Neutrophil (primary cell): ENCODE results near the gene CCDC170.

ENCODE experiments used
- H3K27ac ChIP-seq: fragments of 200-600 bp; sonication (generic); 2 replicates; pipeline ENCODE4 v1.5.1; 2016; ENCODE audit warnings: mild to moderate bottlenecking, moderate library complexity
- H3K27me3 ChIP-seq: fragments of 200-600 bp; sonication (generic); 2 replicates; pipeline ENCODE4 v1.6.0; 2016; ENCODE audit warnings: mild to moderate bottlenecking
- H3K36me3 ChIP-seq: fragments of 200-600 bp; sonication (generic); 2 replicates; pipeline ENCODE4 v1.5.1; 2017
- H3K4me1 ChIP-seq, 2 experiments: fragments of 200-600 bp in 1 of 2; sonication (generic) in 1 of 2; 1 replicate in 1 of 2; 2 replicates in 1 of 2; pipeline versions ENCODE4 v1.5.1 to v1.6.1; 2013 to 2016; ENCODE audit warnings: low read depth in 1 of 2, low read length in 1 of 2, mild to moderate bottlenecking in 1 of 2, moderate library complexity in 1 of 2; ENCODE audit not compliant: control insufficient read depth in 1 of 2, insufficient read depth in 1 of 2
- H3K4me3 ChIP-seq, 2 experiments: fragments of 200-600 bp in 1 of 2; sonication (generic) in 1 of 2; 1 replicate in 1 of 2; 2 replicates in 1 of 2; pipeline ENCODE4 v1.5.1; 2013 to 2016; ENCODE audit warnings: low read depth in 1 of 2, low read length in 1 of 2, mild to moderate bottlenecking in 1 of 2, moderate library complexity in 1 of 2
- H3K9me3 ChIP-seq: fragments of 200-600 bp; sonication (generic); 2 replicates; pipeline ENCODE4 v1.5.1; 2016
- TF ChIP-seq, protein P1 (sequence below): fragments of 200-600 bp; sonication (generic); IDR thresholded peaks from 2 replicates; pipeline ENCODE4 v1.5.1; 2016; ENCODE audit warnings: antibody characterized with exemption

The CCDC170 gene

DNA sequence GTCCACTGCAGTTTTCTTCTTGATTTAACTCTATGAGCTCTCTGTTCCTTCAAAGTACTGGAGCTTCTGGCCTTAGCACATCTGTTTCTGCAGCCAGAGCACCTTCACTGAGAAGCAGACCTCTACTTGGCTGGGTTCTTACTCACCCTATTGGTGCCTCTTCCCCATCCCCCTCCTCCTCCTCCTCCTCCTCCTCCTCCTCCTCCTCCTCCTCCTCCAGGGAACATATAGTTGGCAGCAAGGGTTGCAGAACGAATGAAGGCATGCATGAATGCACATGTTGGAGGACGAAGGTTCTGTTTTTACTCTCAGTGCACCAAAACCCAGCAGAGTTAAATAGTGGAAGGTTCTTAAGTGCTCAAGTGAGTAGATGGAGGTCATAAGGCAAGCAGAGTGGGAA, 172.7 kb downstream of the CCDC170 start:
- Histone ChIP-seq H3K27ac (no peak overlapping the region), H3K4me3 (no peak overlapping the region), H3K4me1 (no peaks in the 10 kb centered on the region), H3K9me3 (no peaks in the 10 kb centered on the region), H3K36me3 (no peaks in the 10 kb centered on the region), H3K27me3 (no peaks in the 10 kb centered on the region)
- TF ChIP-seq, protein P1, sequence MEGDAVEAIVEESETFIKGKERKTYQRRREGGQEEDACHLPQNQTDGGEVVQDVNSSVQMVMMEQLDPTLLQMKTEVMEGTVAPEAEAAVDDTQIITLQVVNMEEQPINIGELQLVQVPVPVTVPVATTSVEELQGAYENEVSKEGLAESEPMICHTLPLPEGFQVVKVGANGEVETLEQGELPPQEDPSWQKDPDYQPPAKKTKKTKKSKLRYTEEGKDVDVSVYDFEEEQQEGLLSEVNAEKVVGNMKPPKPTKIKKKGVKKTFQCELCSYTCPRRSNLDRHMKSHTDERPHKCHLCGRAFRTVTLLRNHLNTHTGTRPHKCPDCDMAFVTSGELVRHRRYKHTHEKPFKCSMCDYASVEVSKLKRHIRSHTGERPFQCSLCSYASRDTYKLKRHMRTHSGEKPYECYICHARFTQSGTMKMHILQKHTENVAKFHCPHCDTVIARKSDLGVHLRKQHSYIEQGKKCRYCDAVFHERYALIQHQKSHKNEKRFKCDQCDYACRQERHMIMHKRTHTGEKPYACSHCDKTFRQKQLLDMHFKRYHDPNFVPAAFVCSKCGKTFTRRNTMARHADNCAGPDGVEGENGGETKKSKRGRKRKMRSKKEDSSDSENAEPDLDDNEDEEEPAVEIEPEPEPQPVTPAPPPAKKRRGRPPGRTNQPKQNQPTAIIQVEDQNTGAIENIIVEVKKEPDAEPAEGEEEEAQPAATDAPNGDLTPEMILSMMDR = no peak

DNA sequence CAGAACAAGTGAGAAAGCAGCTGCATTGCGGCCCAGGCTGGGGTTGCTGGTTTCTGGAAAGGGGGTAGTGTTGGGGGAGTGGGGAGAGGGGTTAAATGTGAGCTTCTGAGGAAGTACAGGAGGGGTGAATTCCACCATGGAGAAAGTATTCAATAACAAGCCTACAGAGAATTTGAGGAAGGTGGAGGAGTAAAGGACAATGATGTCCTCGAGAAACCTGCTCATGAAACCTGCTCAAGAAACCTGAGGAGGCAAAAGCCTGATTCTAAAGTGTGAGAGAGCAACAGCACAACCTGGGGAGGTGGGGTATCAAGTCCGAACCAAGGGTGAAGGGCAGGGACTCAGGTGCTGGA, 175.4 kb downstream of the CCDC170 start:
- Histone ChIP-seq H3K4me3 (no peak overlapping the region), H3K27me3 (no peaks in the 10 kb centered on the region), H3K4me1 (no peaks in the 10 kb centered on the region), H3K36me3 (no peaks in the 10 kb centered on the region), H3K27ac (no peak overlapping the region), H3K9me3 (no peaks in the 10 kb centered on the region)
- TF ChIP-seq, protein P1 = no peak

DNA sequence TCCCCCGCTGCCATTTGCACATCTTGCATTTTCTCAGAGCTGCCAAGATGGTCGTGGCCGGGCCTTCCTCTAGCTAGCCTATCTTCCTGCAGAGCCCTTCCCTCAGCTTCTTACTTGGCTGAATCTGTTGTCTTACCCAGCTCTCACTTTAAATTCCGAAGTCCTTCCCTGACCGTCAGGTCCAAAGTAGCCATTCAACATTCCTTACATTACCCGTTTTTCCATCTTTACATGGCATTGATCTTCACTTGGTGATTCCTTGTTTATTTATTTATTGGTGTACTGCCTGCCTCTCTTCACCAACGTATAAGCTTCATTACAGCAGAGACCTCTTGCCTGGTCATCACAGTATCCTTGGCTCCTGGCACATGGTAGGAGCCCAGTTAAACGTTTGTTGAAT, 176.3 kb downstream of the CCDC170 start:
- Histone ChIP-seq H3K4me1 (no peaks in the 10 kb centered on the region), H3K36me3 (no peaks in the 10 kb centered on the region), H3K27ac (no peak overlapping the region), H3K27me3 (no peaks in the 10 kb centered on the region), H3K4me3 (no peak overlapping the region), H3K9me3 (no peaks in the 10 kb centered on the region)
- TF ChIP-seq, protein P1 = no peak
